RWPE2 (cell line): Measurements from ENCODE around the gene ELOVL7.
A peak's percentile ranks its signal among the peaks of the same experiment; 100 is the strongest.

Experiments
- ATAC-seq: fragments of 200-7000 bp; cut with Tn5 transposase; 3 replicates; pipeline ENCODE4 v1.9.1; 2021; ENCODE audit warnings: low read depth
- DNase-seq: peaks from one replicate; pipeline ENCODE4 v3.0.0-alpha.2; 2020; ENCODE audit warnings: low spot score
- H3K27ac ChIP-seq: fragments of 450-650 bp; 2 replicates; pipeline ENCODE4 v1.5.1; 2017; ENCODE audit warnings: mild to moderate bottlenecking; ENCODE audit not compliant: poor library complexity, severe bottlenecking
- H3K27me3 ChIP-seq: fragments of 250-450 bp; sonication (Bioruptor Pico); 2 replicates; pipeline ENCODE4 v1.5.1; 2021; ENCODE audit warnings: mild to moderate bottlenecking, moderate library complexity; ENCODE audit not compliant: insufficient read depth, poor library complexity, severe bottlenecking
- H3K36me3 ChIP-seq: fragments of 250-450 bp; sonication (Bioruptor Pico); 2 replicates; pipeline ENCODE4 v1.5.1; 2020; ENCODE audit warnings: low read depth, mild to moderate bottlenecking, moderate library complexity
- H3K4me1 ChIP-seq: fragments of 250-450 bp; sonication (Bioruptor Pico); 2 replicates; pipeline ENCODE4 v1.5.1; 2021; ENCODE audit warnings: mild to moderate bottlenecking, moderate library complexity; ENCODE audit not compliant: insufficient read depth, poor library complexity, severe bottlenecking
- H3K4me3 ChIP-seq: fragments of 250-450 bp; sonication (Bioruptor Pico); 2 replicates; pipeline ENCODE4 v1.5.1; 2021; ENCODE audit warnings: mild to moderate bottlenecking, moderate library complexity; ENCODE audit not compliant: severe bottlenecking
- H3K9me3 ChIP-seq: fragments of 250-450 bp; sonication (Bioruptor Pico); 2 replicates; pipeline ENCODE4 v1.5.1; 2021; ENCODE audit warnings: mild to moderate bottlenecking, moderate library complexity; ENCODE audit not compliant: severe bottlenecking
- TF ChIP-seq, protein P1 (sequence below): fragments of 450-650 bp; IDR thresholded peaks from one replicate; pipeline ENCODE4 v1.5.1; 2017; ENCODE audit warnings: mild to moderate bottlenecking, moderate library complexity; ENCODE audit not compliant: poor library complexity, severe bottlenecking

Gene ELOVL7

DNA sequence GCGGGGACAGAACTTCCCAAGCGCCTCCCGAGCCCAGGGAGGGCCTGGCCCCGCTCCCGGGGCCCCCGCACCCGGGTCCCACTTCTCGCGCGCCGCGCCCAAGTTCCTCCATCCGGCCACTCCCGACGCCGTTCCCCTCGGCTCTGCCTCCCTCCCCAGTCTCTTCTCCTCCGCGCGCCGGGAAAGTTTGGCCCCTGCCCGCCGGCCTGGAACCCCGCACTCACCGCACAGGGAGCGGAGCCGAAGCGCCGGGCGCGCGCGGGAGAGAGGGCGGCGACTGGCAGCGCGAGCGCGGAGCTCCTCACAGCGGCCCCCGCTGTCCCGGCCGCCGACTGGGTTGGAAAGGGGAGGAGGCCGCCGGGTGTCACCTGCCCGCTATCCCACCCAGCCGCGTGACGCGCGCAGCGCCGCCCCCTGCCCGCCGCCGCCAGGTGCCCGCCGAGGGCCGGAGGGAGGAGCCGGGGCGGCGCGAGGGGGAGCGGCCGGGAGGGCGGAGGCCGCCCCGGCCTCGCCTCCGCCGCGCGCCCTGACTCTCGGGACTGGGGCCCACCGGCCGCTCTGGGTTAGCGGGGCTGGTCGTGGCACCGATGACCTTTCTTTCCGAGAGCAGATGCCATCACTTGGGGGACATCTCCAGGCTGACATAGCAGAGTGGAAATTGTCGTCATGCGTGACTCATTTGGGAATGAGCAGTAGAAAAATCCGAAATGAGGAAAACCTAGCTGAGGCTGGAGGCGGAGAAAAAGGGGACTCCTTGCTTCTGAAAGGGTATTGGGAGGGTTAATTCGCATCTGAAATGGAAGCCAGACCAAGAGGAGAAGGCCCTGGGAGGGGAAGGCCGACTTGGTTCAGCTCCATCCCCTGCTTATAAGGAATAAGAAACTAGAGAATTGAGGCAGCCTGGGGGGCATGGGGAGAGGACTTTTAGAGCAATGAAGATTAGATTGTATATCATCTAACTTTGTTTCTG, at the start of gene ELOVL7:
Gene ELOVL7, minus strand, starts transcription at position 334 of the 970 bp plus-strand sequence. CDS start 56,872 bp downstream, outside the sequence.
- H3K27me3 ChIP-seq: no peaks in the 10 kb centered on the region
- H3K27ac ChIP-seq: no peak within 1 kb of the TSS
- DNase-seq: peak; percentile 92
- TF ChIP-seq, protein P1, sequence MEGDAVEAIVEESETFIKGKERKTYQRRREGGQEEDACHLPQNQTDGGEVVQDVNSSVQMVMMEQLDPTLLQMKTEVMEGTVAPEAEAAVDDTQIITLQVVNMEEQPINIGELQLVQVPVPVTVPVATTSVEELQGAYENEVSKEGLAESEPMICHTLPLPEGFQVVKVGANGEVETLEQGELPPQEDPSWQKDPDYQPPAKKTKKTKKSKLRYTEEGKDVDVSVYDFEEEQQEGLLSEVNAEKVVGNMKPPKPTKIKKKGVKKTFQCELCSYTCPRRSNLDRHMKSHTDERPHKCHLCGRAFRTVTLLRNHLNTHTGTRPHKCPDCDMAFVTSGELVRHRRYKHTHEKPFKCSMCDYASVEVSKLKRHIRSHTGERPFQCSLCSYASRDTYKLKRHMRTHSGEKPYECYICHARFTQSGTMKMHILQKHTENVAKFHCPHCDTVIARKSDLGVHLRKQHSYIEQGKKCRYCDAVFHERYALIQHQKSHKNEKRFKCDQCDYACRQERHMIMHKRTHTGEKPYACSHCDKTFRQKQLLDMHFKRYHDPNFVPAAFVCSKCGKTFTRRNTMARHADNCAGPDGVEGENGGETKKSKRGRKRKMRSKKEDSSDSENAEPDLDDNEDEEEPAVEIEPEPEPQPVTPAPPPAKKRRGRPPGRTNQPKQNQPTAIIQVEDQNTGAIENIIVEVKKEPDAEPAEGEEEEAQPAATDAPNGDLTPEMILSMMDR: peak; percentile 86
- H3K36me3 ChIP-seq: no peaks in the 10 kb centered on the region
- no peaks in the 10 kb centered on the region for H3K9me3 ChIP-seq
- peak; percentile 92 for ATAC-seq
- H3K4me1 ChIP-seq: no peaks in the 10 kb centered on the region
- peak within 1 kb of the TSS; percentile 78 for H3K4me3 ChIP-seq

DNA sequence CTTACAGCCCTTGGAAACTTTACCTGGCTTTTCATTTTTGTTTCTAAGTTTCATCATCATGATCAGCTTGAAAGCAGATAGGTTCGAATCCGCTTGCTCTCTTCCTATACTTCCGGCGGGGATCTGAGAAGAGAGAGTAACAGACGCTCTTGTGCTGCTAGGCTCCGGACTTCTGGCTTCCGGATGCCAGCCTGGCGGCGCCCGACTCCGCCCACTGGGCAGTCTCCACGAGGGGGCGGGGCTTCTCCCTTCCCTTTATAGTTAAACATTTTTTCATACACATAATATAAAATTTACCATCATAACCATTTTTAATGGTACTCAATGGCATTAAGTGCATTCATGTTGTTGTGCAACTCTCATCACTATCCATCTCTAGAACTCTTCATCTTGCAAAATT, 49.5 kb upstream of the ELOVL7 start:
- Histone ChIP-seq H3K27me3 (no peaks in the 10 kb centered on the region), H3K4me3 (no peak overlapping the region), H3K36me3 (peaks cover 31% of the 10 kb centered on the region), H3K4me1 (no peaks in the 10 kb centered on the region), H3K9me3 (no peaks in the 10 kb centered on the region), H3K27ac (no peak overlapping the region)
- DNase-seq (no peak), ATAC-seq (no peak)
- TF ChIP-seq, protein P1: no peak

DNA sequence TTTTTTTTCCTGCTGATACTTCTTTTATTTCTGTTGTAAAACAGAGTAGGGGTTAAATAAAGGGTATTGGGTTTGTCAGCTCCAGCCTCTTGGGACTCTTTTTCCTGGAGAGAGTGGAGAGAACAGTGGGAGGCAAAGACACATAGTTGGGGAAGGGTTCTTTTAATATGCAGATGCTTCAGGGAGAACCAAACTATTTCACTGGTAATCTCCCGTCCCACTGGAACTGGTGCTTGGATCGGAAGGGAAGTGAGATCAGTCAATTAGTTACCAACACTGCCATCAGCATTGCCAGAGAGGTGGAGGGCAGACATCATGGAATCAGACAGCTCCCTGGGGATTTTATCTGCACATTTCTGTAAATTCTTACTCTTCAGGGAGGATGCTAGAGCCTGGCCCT, 47.6 kb upstream of the ELOVL7 start:
- H3K4me1 ChIP-seq: no peaks in the 10 kb centered on the region
- H3K4me3 ChIP-seq: no peak overlapping the region
- H3K27ac ChIP-seq: no peak overlapping the region
- ATAC-seq (no peak), DNase-seq (no peak)
- no peaks in the 10 kb centered on the region for H3K27me3 ChIP-seq
- H3K36me3 ChIP-seq: peaks cover 18% of the 10 kb centered on the region
- no peaks in the 10 kb centered on the region for H3K9me3 ChIP-seq
- TF ChIP-seq, protein P1: no peak

DNA sequence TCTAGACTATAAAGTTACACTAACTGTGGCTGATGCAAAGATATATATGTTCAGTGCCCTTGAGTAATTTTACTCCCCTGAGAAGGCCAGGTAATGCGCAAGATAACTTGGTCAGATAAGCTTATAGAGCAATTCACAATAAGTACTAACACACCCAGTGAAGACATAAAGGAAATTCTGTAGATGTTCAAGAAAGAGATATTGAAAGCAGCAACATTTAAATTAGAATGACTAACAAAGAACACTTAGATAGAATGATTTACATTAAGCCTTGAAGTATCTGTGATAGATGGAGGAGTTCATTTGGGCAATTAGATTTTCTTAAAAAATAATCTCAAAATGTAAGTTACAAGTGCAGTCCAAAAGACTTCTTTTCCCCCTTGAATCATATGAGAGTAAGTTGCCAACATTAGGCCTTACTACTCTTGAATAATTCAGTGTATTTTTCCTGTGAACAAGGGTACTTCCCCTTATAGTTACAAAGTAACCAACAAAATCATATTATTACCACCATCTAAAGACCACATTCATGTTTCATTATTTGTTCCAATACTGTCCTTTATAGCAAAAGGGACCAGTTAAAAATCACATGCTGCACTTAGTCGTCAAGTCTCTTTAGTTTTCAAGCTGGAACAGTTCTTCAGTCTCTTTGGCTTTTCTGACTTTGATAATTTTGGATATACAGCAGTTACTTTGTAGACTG, 44.4 kb upstream of the ELOVL7 start:
- Histone ChIP-seq H3K4me3 (no peak overlapping the region), H3K4me1 (no peaks in the 10 kb centered on the region), H3K27ac (no peak overlapping the region), H3K36me3 (peaks cover 9% of the 10 kb centered on the region; the same call in 1 of the 2 replicates), H3K27me3 (no peaks in the 10 kb centered on the region), H3K9me3 (no peaks in the 10 kb centered on the region)
- no peak for ATAC-seq
- DNase-seq: no peak
- TF ChIP-seq, protein P1: no peak
